Retinal pigment epithelial cell (primary cell): Measurements from ENCODE around the gene KIF19.
"Not testable (repeated sequence)": the region's sequence is repeated elsewhere in the genome, so short reads cannot be mapped to it uniquely, and the experiment has no call there.

Source experiments
- DNase-seq: peaks from one replicate; pipeline ENCODE4 v3.0.0-alpha.2; 2010; ENCODE audit warnings: low read depth
- H3K4me3 ChIP-seq: 2 replicates; pipeline ENCODE4 v1.5.1; 2011; ENCODE audit warnings: mild to moderate bottlenecking, low read length, control low read depth, moderate library complexity
- CTCF ChIP-seq: conservative IDR thresholded peaks from 2 replicates; pipeline ENCODE4 v1.5.1; 2011; ENCODE audit warnings: low read depth, low read length, control low read depth, inconsistent platforms

KIF19 gene

GRCh38 chr17:74404789-74405188 is 78.8 kb downstream of the KIF19 start:
- no peak for TF ChIP-seq CTCF

GRCh38 chr17:74405311-74405710 is 79.3 kb downstream of the KIF19 start:
- not testable (repeated sequence) for DNase-seq, H3K4me3 ChIP-seq

More at GRCh38 chr17:74404789-74405188, 78.8 kb downstream of the KIF19 start:
- no peak overlapping the region for H3K4me3 ChIP-seq
- DNase-seq, result no peak
